NCI-H2029 (cell line): ENCODE measurements around the gene HK1.
"Not testable (repeated sequence)": the region's sequence is repeated elsewhere in the genome, so short reads cannot be mapped to it uniquely, and the experiment has no call there.

Experiments used
- DNase-seq: peaks from one replicate; lab custom pipeline; 2025; lab: John Stamatoyannopoulos, UW

The HK1 gene

GRCh38 chr10:69419744-69420126, 141.4 kb downstream of the HK1 start:
- no peak for DNase-seq

GRCh38 chr10:69421611-69422308, 143.5 kb downstream of the HK1 start:
- peak; percentile 95 for DNase-seq

- no peak for DNase-seq
Measured at GRCh38 chr10:69422676-69423075, 144.4 kb downstream of the HK1 start.

GRCh38 chr10:69425041-69425440, 146.7 kb downstream of the HK1 start:
- no peak for DNase-seq

- DNase-seq: peak; percentile 85
Measured at GRCh38 chr10:69425511-69426298, 147.4 kb downstream of the HK1 start.

GRCh38 chr10:69426376-69426727, 148.1 kb downstream of the HK1 start:
- peak; percentile 32 for DNase-seq

GRCh38 chr10:69428165-69428564, 149.9 kb downstream of the HK1 start:
- no peak for DNase-seq

GRCh38 chr10:69434169-69434568, 155.9 kb downstream of the HK1 start:
- no peak for DNase-seq

- no peak for DNase-seq
Measured at GRCh38 chr10:69434926-69435325, 156.6 kb downstream of the HK1 start.

GRCh38 chr10:69435966-69436520, 157.7 kb downstream of the HK1 start:
- DNase-seq: no peak

GRCh38 chr10:69437321-69438259, 159.3 kb downstream of the HK1 start:
- no peak for DNase-seq

- no peak for DNase-seq
Measured at GRCh38 chr10:69438536-69439349, 160.4 kb downstream of the HK1 start.

- no peak for DNase-seq
Measured at GRCh38 chr10:69439350-69439739, 161.0 kb downstream of the HK1 start.

- peak; percentile 55 for DNase-seq
Measured at GRCh38 chr10:69439813-69440506, 161.7 kb downstream of the HK1 start.

GRCh38 chr10:69443354-69443753, 165.1 kb downstream of the HK1 start:
- no peak for DNase-seq

GRCh38 chr10:69445041-69445440, 166.7 kb downstream of the HK1 start:
- no peak for DNase-seq

- no peak for DNase-seq
Measured at GRCh38 chr10:69446229-69446628, 167.9 kb downstream of the HK1 start.

GRCh38 chr10:69446650-69447151, 168.4 kb downstream of the HK1 start:
- no peak for DNase-seq

GRCh38 chr10:69449841-69450240, 171.5 kb downstream of the HK1 start:
- peak; percentile 58 for DNase-seq

- DNase-seq: not testable (repeated sequence)
Measured at GRCh38 chr10:69450395-69450794, 172.1 kb downstream of the HK1 start.
